Mesodermal cell (in vitro differentiated cells): ENCODE measurements around the gene HDAC5.

Experiments
- H3K27ac ChIP-seq: 2 replicates; pipeline ENCODE4 v1.7.0; 2013; ENCODE audit warnings: mild to moderate bottlenecking, low read depth, low read length, moderate library complexity; ENCODE audit not compliant: severe bottlenecking
- H3K36me3 ChIP-seq: 2 replicates; pipeline ENCODE4 v1.7.1; 2013; ENCODE audit warnings: mild to moderate bottlenecking, low read length, moderate library complexity; ENCODE audit not compliant: control insufficient read depth, insufficient read depth
- H3K4me1 ChIP-seq: one replicate; pipeline ENCODE4 v1.7.1; 2013; ENCODE audit warnings: mild to moderate bottlenecking, low read length; ENCODE audit not compliant: insufficient read depth, control insufficient read depth, poor library complexity, severe bottlenecking
- H3K4me3 ChIP-seq: 2 replicates; pipeline ENCODE4 v1.7.0; 2013; ENCODE audit warnings: low read length, control low read depth, mild to moderate bottlenecking; ENCODE audit not compliant: insufficient read depth, poor library complexity, severe bottlenecking; ENCODE audit errors: extremely low read depth
- H3K9me3 ChIP-seq: 2 replicates; pipeline ENCODE4 v1.7.1; 2013; ENCODE audit warnings: mild to moderate bottlenecking, low read length, moderate library complexity; ENCODE audit not compliant: control insufficient read depth
- WGBS, 2 experiments: methylation state at CpG; one replicate each; pipeline ENCODE4 v1.1.5; 2013; ENCODE audit warnings: missing lambda C conversion rate in 2 of 2; ENCODE audit not compliant: insufficient coverage in 2 of 2; 5-methylcytosine and 5-hydroxymethylcytosine counted together

HDAC5 gene

GRCh38 chr17:44083250-44083849 lies 40.1 kb downstream of the HDAC5 start:
- 89 to 91% methylated on average over 7 of the region's 12 CpGs for WGBS, 2 experiments
- H3K9me3 ChIP-seq: no peaks in the 10 kb centered on the region

DNA sequence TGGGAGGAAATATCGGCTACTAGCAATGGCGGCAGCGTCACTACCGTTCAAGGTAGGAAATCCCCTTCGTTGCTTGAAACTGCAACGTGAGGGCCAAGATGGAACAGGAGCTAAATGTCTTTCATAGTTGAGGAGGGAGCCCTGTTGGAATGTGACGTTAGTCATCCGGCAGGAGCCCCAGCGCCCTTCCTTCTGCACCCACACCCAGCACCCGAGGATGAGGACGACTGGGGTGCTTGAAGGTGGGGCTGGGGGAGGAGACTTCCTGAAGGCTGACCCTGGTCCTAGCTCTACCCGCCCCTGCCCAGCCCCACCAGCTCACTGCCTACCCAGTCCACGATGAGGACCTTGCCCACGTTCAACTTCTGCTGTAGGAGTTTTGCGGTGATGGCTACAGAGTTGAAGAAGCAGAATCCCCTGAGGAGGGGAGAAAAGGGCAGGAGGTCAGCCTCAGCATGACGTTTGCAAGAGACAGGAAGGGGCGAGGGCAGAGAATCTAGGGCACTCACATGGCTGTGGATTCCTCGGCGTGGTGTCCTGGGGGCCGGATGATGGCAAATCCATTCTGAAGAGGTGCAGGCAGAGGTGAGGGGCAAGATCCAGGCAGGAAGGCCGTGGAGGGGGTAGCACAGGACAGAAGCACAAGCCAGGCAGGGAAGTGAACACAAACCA lies 41.0 kb downstream of the HDAC5 start:
- Histone ChIP-seq H3K36me3 (peaks cover 82% of the 10 kb centered on the region), H3K4me3 (no peak overlapping the region), H3K9me3 (no peaks in the 10 kb centered on the region), H3K27ac (no peak overlapping the region), H3K4me1 (peaks cover 29% of the 10 kb centered on the region)
- 93 to 94% methylated on average over 12 to 14 of the region's 21 CpGs for WGBS, 2 experiments

More at GRCh38 chr17:44083250-44083849, 40.1 kb downstream of the HDAC5 start:
- Histone ChIP-seq H3K4me3 (no peak overlapping the region), H3K27ac (no peak overlapping the region), H3K4me1 (peaks cover 39% of the 10 kb centered on the region), H3K36me3 (peaks cover 80% of the 10 kb centered on the region)

DNA sequence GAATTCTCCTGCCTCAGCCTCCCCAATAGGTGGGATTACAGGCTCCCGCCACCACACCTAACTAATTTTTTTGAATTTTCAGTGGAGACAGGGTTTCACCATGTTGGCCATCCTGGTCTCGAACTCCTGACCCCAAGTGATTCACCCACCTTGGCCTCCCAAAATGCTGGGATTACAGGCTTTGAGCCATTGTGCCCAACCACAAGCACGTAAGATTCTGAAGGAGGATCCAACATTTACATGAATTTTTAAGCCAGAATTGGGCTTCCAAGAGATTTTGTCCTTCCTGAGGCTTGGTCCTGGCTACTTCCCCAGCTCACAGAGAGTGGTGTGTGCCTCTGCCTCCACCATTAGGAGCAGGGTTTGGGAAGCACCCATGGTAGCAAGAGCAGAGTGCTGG lies 41.8 kb downstream of the HDAC5 start:
- 100% methylated on average over 2 to 3 of the region's 3 CpGs for WGBS, 2 experiments
- no peak overlapping the region for H3K4me3 ChIP-seq
- H3K9me3 ChIP-seq: no peaks in the 10 kb centered on the region
- peaks cover 89% of the 10 kb centered on the region for H3K36me3 ChIP-seq
- peaks cover 25% of the 10 kb centered on the region for H3K4me1 ChIP-seq
- no peak overlapping the region for H3K27ac ChIP-seq

GRCh38 chr17:44079877-44080821 lies 43.3 kb downstream of the HDAC5 start:
- Histone ChIP-seq H3K4me1 (peaks cover 15% of the 10 kb centered on the region), H3K4me3 (no peak overlapping the region), H3K9me3 (no peaks in the 10 kb centered on the region), H3K36me3 (peaks cover 95% of the 10 kb centered on the region), H3K27ac (no peak overlapping the region)
- 95 to 96% methylated on average over 15 to 17 of the region's 18 CpGs for WGBS, 2 experiments

DNA sequence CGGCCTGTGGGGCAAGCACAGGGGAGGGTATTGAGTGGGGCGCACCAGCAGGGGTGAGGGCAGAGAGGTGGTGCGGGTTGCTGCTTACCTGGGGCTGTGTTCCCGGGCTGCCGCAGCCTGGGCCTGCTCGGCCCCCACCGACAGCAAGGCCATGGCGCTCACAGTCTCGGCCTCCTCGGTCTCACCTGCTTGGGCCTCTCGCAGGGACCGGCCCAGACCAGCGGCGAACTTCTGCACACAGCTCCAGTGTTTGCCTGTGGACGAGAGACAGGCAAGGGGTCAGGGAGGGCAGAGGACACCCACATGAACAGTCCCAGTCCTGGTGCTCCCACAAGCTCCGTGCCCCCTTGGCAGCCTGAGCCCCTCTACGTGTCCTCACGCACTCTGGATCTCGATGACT lies 45.0 kb downstream of the HDAC5 start:
- no peak overlapping the region for H3K27ac ChIP-seq
- H3K4me3 ChIP-seq: no peak overlapping the region
- peaks cover 8% of the 10 kb centered on the region for H3K4me1 ChIP-seq
- H3K36me3 ChIP-seq: peaks cover 95% of the 10 kb centered on the region
- WGBS, 2 experiments: 98 to 100% methylated on average over 10 to 19 of the region's 19 CpGs
- H3K9me3 ChIP-seq: no peaks in the 10 kb centered on the region

GRCh38 chr17:44077595-44077909 lies 45.9 kb downstream of the HDAC5 start:
- WGBS, 2 experiments: 100% methylated on average over 1 of the region's 4 CpGs; no CpG with 5 or more reads in 1 of the 2 experiments
- peaks cover 6% of the 10 kb centered on the region for H3K4me1 ChIP-seq
- H3K4me3 ChIP-seq: no peak overlapping the region
- H3K27ac ChIP-seq: peak overlapping the region; percentile 13
- peaks cover 92% of the 10 kb centered on the region for H3K36me3 ChIP-seq
- no peaks in the 10 kb centered on the region for H3K9me3 ChIP-seq

DNA sequence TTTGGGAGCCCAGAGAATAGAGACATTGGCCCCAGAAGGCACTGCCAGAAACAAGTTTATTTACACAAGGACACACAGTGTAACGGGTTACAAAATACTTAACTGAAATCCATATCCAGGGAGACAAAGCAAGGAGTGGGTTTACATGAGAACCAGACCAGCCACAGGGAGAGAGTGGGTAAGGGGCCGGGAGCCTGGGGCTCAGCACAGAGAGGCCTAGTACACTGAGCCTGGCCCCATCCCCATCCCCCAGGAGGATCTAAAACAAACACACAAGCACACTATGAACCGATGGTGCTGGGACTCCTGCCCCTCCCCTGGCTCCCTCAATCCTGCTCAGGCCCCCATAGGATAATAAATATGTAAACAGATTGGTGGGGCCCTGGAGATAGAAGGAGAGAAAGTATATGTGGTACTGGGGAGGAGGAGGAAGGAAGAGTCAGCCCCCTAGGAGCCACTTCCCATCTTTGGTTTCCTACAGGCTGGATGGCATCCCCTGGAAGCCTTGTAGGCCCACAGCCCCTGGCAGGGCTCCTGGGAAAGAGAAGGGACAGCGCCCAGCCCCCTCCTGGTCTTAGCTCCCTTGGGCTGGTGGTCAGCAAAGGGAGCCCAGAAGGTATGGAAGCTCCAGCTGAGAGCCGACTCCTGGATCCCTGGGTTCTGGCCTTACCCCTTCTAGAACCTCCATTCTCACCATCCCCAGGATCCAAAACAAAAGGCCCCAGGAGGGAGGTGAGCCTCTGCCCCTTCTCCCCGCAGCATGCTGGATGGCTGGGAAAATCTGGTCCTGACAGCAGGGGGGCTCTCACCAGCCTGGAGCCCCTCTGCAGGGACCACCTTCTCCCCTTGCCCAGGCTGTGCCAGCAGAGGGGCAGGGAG lies 46.5 kb downstream of the HDAC5 start:
- WGBS, 2 experiments: 94 to 100% methylated on average over 3 of the region's 6 CpGs
- no peaks in the 10 kb centered on the region for H3K9me3 ChIP-seq
- H3K27ac ChIP-seq: no peak overlapping the region
- H3K4me3 ChIP-seq: no peak overlapping the region
- peaks cover 86% of the 10 kb centered on the region for H3K36me3 ChIP-seq
- no peaks in the 10 kb centered on the region for H3K4me1 ChIP-seq

GRCh38 chr17:44075598-44076293 lies 47.7 kb downstream of the HDAC5 start:
- Histone ChIP-seq H3K4me3 (no peak overlapping the region), H3K36me3 (peaks cover 77% of the 10 kb centered on the region), H3K4me1 (no peaks in the 10 kb centered on the region), H3K27ac (no peak overlapping the region), H3K9me3 (no peaks in the 10 kb centered on the region)
- 86 to 95% methylated on average over 10 of the region's 10 CpGs for WGBS, 2 experiments

- H3K4me3 ChIP-seq: no peak overlapping the region
- 94 to 96% methylated on average over 7 to 8 of the region's 9 CpGs for WGBS, 2 experiments
- H3K36me3 ChIP-seq: peaks cover 69% of the 10 kb centered on the region
These were observed 48.5 kb downstream of the HDAC5 start for GRCh38 chr17:44074911-44075285.

More at GRCh38 chr17:44074911-44075285, 48.5 kb downstream of the HDAC5 start:
- Histone ChIP-seq H3K9me3 (no peaks in the 10 kb centered on the region), H3K4me1 (peaks cover 1% of the 10 kb centered on the region), H3K27ac (no peak overlapping the region)
